Mesendoderm (in vitro differentiated cells): ENCODE results near the gene LY86.

Experiments used
- DNase-seq: peaks from one replicate; pipeline ENCODE4 v3.0.0; 2013
- H2AK5ac ChIP-seq: 2 replicates; pipeline ENCODE4 v1.6.1; 2013; ENCODE audit warnings: low read length, inconsistent platforms
- H2BK120ac ChIP-seq: 2 replicates; pipeline ENCODE4 v1.6.1; 2013; ENCODE audit warnings: low read depth, mild to moderate bottlenecking, low read length, moderate library complexity, mixed read lengths
- H2BK15ac ChIP-seq: replicated peaks from 2 replicates; pipeline ENCODE4 v1.6.1; 2013; ENCODE audit warnings: low read depth, mild to moderate bottlenecking, moderate library complexity
- H2BK5ac ChIP-seq: 2 replicates; pipeline ENCODE4 v1.6.1; 2013; ENCODE audit warnings: low read length, inconsistent platforms
- H3K18ac ChIP-seq: 2 replicates; pipeline ENCODE4 v1.6.1; 2013; ENCODE audit warnings: mild to moderate bottlenecking, low read length, mixed read lengths
- H3K23ac ChIP-seq: one replicate; pipeline ENCODE4 v1.6.1; 2013; ENCODE audit warnings: low read length
- H3K27ac ChIP-seq: 2 replicates; pipeline ENCODE4 v1.5.1; 2013; ENCODE audit warnings: low read depth, mild to moderate bottlenecking, inconsistent platforms, low read length, moderate library complexity
- H3K27me3 ChIP-seq: 2 replicates; pipeline ENCODE4 v1.6.1; 2013; ENCODE audit warnings: low read length, control low read depth, mild to moderate bottlenecking, inconsistent platforms; ENCODE audit not compliant: insufficient read depth, poor library complexity
- H3K36me3 ChIP-seq: 2 replicates; pipeline ENCODE4 v1.6.1; 2013; ENCODE audit warnings: low read length, inconsistent platforms; ENCODE audit not compliant: control insufficient read depth, insufficient read depth
- H3K4ac ChIP-seq: one replicate; pipeline ENCODE4 v1.6.1; 2013; ENCODE audit warnings: low read depth, mild to moderate bottlenecking, low read length, moderate library complexity
- H3K4me1 ChIP-seq: 2 replicates; pipeline ENCODE4 v1.6.1; 2013; ENCODE audit warnings: low read depth, low read length, inconsistent platforms; ENCODE audit not compliant: control insufficient read depth
- H3K4me2 ChIP-seq: 2 replicates; pipeline ENCODE4 v1.6.1; 2013; ENCODE audit warnings: low read length
- H3K4me3 ChIP-seq: 2 replicates; pipeline ENCODE4 v1.5.1; 2013; ENCODE audit warnings: mild to moderate bottlenecking, low read length
- H3K56ac ChIP-seq: one replicate; pipeline ENCODE4 v1.6.1; 2013; ENCODE audit warnings: low read length
- H3K79me1 ChIP-seq: 2 replicates; pipeline ENCODE4 v1.6.1; 2013; ENCODE audit warnings: low read length, inconsistent platforms
- H3K79me2 ChIP-seq: 2 replicates; pipeline ENCODE4 v1.6.1; 2013; ENCODE audit warnings: mild to moderate bottlenecking, low read length; ENCODE audit not compliant: control insufficient read depth, insufficient read depth
- H3K9ac ChIP-seq: 2 replicates; pipeline ENCODE4 v1.6.1; 2013; ENCODE audit warnings: low read length, inconsistent platforms
- H4K5ac ChIP-seq: one replicate; pipeline ENCODE4 v1.6.1; 2013; ENCODE audit warnings: low read length
- H4K8ac ChIP-seq: one replicate; pipeline ENCODE4 v1.6.1; 2013; ENCODE audit warnings: low read depth, mild to moderate bottlenecking, control low read depth, low read length, moderate library complexity
- WGBS: extraction: QIAGEN DNeasy Blood & Tissue Kit; methylation state at CpG from one replicate; pipeline ENCODE4 v1.1.7; 2013; ENCODE audit warnings: low lambda C conversion rate, missing lambda C conversion rate; ENCODE audit not compliant: insufficient coverage; ENCODE audit errors: extremely low coverage; 5-methylcytosine and 5-hydroxymethylcytosine counted together

The LY86 gene

GRCh38 chr6:6595025-6595424 lies 6.5 kb downstream of the LY86 start:
- Histone ChIP-seq H3K23ac (no peak overlapping the region), H4K8ac (no peak overlapping the region), H3K9ac (no peak overlapping the region), H3K4me1 (no peaks in the 10 kb centered on the region), H2BK120ac (no peak overlapping the region), H2AK5ac (no peak overlapping the region), H3K79me2 (no peaks in the 10 kb centered on the region), H2BK5ac (no peak overlapping the region), H3K79me1 (no peaks in the 10 kb centered on the region), H3K4me2 (no peak overlapping the region), H3K18ac (no peak overlapping the region), H3K4me3 (no peak overlapping the region), H3K27ac (no peak overlapping the region), H4K5ac (no peak overlapping the region), H3K27me3 (no peaks in the 10 kb centered on the region), H3K4ac (no peak overlapping the region), H3K56ac (no peak overlapping the region), H3K36me3 (no peaks in the 10 kb centered on the region), H2BK15ac (no peak overlapping the region)
- WGBS, result 100% methylated on average over 1 of the region's 3 CpGs
- DNase-seq, result no peak

GRCh38 chr6:6595952-6596351 lies 7.4 kb downstream of the LY86 start:
- H3K79me2 ChIP-seq, result no peaks in the 10 kb centered on the region
- H3K9ac ChIP-seq, result no peak overlapping the region
- no peak for DNase-seq
- H3K27ac ChIP-seq, result no peak overlapping the region
- H2BK15ac ChIP-seq, result no peak overlapping the region
- no peak overlapping the region for H2BK5ac ChIP-seq
- H3K4me3 ChIP-seq, result no peak overlapping the region
- no peak overlapping the region for H3K56ac ChIP-seq
- H4K5ac ChIP-seq, result no peak overlapping the region
- no peaks in the 10 kb centered on the region for H3K27me3 ChIP-seq
- no peak overlapping the region for H2BK120ac ChIP-seq
- no peaks in the 10 kb centered on the region for H3K4me1 ChIP-seq
- no CpG with 5 or more reads among the region's 3 CpGs for WGBS
- no peak overlapping the region for H3K4ac ChIP-seq
- H3K36me3 ChIP-seq, result no peaks in the 10 kb centered on the region
- no peaks in the 10 kb centered on the region for H3K79me1 ChIP-seq
- no peak overlapping the region for H3K4me2 ChIP-seq
- no peak overlapping the region for H2AK5ac ChIP-seq
- no peak overlapping the region for H3K18ac ChIP-seq
- no peak overlapping the region for H3K23ac ChIP-seq
- H4K8ac ChIP-seq, result no peak overlapping the region

- no CpG with 5 or more reads among the region's 14 CpGs for WGBS
- no peak overlapping the region for H2AK5ac ChIP-seq
- H3K36me3 ChIP-seq, result no peaks in the 10 kb centered on the region
- no peaks in the 10 kb centered on the region for H3K27me3 ChIP-seq
- no peak overlapping the region for H3K27ac ChIP-seq
- H3K4ac ChIP-seq, result no peak overlapping the region
- H3K4me3 ChIP-seq, result no peak overlapping the region
- H3K23ac ChIP-seq, result no peak overlapping the region
- no peak overlapping the region for H4K8ac ChIP-seq
- no peak overlapping the region for H2BK5ac ChIP-seq
- no peaks in the 10 kb centered on the region for H3K79me2 ChIP-seq
- H4K5ac ChIP-seq, result no peak overlapping the region
- no peak overlapping the region for H3K4me2 ChIP-seq
- H3K56ac ChIP-seq, result no peak overlapping the region
- H2BK15ac ChIP-seq, result no peak overlapping the region
- H3K9ac ChIP-seq, result no peak overlapping the region
- DNase-seq, result no peak
- no peaks in the 10 kb centered on the region for H3K79me1 ChIP-seq
- no peaks in the 10 kb centered on the region for H3K4me1 ChIP-seq
- H3K18ac ChIP-seq, result no peak overlapping the region
- no peak overlapping the region for H2BK120ac ChIP-seq
These were observed 8.2 kb downstream of the LY86 start for GRCh38 chr6:6596529-6597328.

GRCh38 chr6:6597682-6598081 lies 9.2 kb downstream of the LY86 start:
- no peak overlapping the region for H2BK120ac ChIP-seq
- H3K4me1 ChIP-seq, result no peaks in the 10 kb centered on the region
- DNase-seq, result no peak
- H3K56ac ChIP-seq, result no peak overlapping the region
- H3K36me3 ChIP-seq, result no peaks in the 10 kb centered on the region
- H4K5ac ChIP-seq, result no peak overlapping the region
- H3K4me2 ChIP-seq, result no peak overlapping the region
- H2BK5ac ChIP-seq, result no peak overlapping the region
- no peak overlapping the region for H2AK5ac ChIP-seq
- H3K4me3 ChIP-seq, result no peak overlapping the region
- WGBS, result 100% methylated on average over 1 of the region's 5 CpGs
- H3K4ac ChIP-seq, result no peak overlapping the region
- no peak overlapping the region for H2BK15ac ChIP-seq
- no peak overlapping the region for H3K23ac ChIP-seq
- no peak overlapping the region for H3K9ac ChIP-seq
- H4K8ac ChIP-seq, result no peak overlapping the region
- no peak overlapping the region for H3K27ac ChIP-seq
- no peaks in the 10 kb centered on the region for H3K27me3 ChIP-seq
- no peaks in the 10 kb centered on the region for H3K79me1 ChIP-seq
- no peak overlapping the region for H3K18ac ChIP-seq
- H3K79me2 ChIP-seq, result no peaks in the 10 kb centered on the region

- no peaks in the 10 kb centered on the region for H3K4me1 ChIP-seq
- no peak overlapping the region for H3K4me2 ChIP-seq
- no peaks in the 10 kb centered on the region for H3K36me3 ChIP-seq
- no peak overlapping the region for H3K27ac ChIP-seq
- no peaks in the 10 kb centered on the region for H3K27me3 ChIP-seq
- H3K4me3 ChIP-seq, result no peak overlapping the region
- H2AK5ac ChIP-seq, result no peak overlapping the region
- no CpG with 5 or more reads among the region's 4 CpGs for WGBS
- DNase-seq, result no peak
- no peak overlapping the region for H3K18ac ChIP-seq
- no peak overlapping the region for H3K9ac ChIP-seq
- H3K23ac ChIP-seq, result no peak overlapping the region
- no peaks in the 10 kb centered on the region for H3K79me1 ChIP-seq
- no peaks in the 10 kb centered on the region for H3K79me2 ChIP-seq
- no peak overlapping the region for H3K56ac ChIP-seq
- H2BK120ac ChIP-seq, result no peak overlapping the region
- no peak overlapping the region for H4K8ac ChIP-seq
- H2BK5ac ChIP-seq, result no peak overlapping the region
- no peak overlapping the region for H3K4ac ChIP-seq
- no peak overlapping the region for H2BK15ac ChIP-seq
- H4K5ac ChIP-seq, result no peak overlapping the region
These were observed 11.0 kb downstream of the LY86 start for GRCh38 chr6:6599468-6599873.

- Histone ChIP-seq H4K8ac (no peak overlapping the region), H2AK5ac (no peak overlapping the region), H4K5ac (no peak overlapping the region), H2BK15ac (no peak overlapping the region), H3K4ac (no peak overlapping the region), H3K4me2 (no peak overlapping the region), H2BK120ac (no peak overlapping the region), H2BK5ac (no peak overlapping the region), H3K56ac (no peak overlapping the region), H3K27me3 (no peaks in the 10 kb centered on the region), H3K27ac (no peak overlapping the region), H3K79me1 (no peaks in the 10 kb centered on the region), H3K4me1 (no peaks in the 10 kb centered on the region), H3K23ac (no peak overlapping the region), H3K18ac (no peak overlapping the region), H3K9ac (no peak overlapping the region), H3K79me2 (no peaks in the 10 kb centered on the region), H3K4me3 (no peak overlapping the region), H3K36me3 (no peaks in the 10 kb centered on the region)
- no CpG with 5 or more reads among the region's 4 CpGs for WGBS
- DNase-seq, result no peak
These were observed 12.4 kb downstream of the LY86 start for GRCh38 chr6:6600875-6601274.
